ENCODE data around the gene SEBOX.
"Not testable (repeated sequence)": the region's sequence is repeated elsewhere in the genome, so short reads cannot be mapped to it uniquely, and the experiment has no call there.

SEBOX gene

DNA sequence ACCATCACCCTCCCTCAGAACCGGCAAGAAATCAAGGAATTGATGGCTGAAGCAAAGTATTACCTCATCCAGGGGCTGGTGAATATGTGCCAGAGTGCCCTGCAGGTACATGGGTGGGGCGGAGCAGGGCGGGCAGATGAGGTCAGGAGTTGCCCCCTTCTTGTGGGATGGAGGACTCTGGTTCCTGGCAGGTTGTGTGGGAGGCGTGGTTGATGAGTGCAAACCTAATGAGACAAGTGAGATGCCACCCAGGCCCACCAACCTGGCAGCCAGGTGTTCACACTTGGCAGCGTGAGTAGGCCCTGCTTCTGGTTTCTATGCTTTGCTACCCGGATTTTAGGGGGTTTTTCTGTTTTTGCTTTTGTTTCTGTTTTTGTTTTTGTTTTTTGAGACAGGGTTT lies 24.6 kb downstream of the SEBOX start:
- DNase-seq (ENCODE audit: low spot score) = no peak

DNA sequence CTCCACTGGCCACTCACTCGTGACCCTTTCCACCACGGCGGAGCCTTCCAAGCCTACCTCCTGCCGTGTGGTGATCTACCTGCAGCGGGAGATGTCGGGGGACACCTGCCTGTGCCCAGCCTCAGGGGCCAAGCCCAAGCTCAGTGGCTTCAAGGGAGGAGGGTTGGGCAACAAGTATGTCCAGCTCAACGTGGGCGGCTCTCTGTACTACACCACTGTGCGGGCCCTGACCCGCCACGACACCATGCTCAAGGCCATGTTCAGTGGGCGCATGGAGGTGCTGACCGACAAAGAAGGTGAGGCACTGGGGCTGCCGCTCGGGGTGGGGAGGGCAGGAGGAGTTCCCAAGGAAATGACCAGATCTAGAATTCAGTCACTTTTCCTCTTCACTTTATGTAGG lies 25.6 kb downstream of the SEBOX start:
- no peak for DNase-seq (ENCODE audit: low spot score)

DNA sequence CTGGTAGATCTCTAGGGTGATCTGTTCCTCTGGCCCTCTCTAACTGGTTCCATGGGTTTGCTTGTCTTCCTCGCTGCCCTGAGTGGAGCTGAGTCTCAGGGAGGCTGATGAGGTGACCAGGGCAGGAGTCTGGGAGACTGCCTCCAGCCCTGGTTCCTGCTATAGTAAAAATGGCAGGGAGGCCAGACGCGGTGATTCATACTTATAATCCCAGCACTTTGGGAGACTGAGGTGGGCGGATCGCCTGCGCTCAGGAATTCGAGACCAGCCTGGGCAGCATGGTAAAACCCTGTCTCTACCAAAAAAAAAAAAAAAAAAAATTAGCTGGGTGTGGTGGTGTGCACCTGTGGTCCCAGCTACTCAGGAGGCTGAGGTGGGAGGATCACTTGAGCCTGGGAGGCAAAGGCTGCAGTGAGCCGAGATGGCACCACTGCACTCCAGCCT lies 26.2 kb downstream of the SEBOX start:
- DNase-seq (ENCODE audit: low spot score) = not testable (repeated sequence)

DNA sequence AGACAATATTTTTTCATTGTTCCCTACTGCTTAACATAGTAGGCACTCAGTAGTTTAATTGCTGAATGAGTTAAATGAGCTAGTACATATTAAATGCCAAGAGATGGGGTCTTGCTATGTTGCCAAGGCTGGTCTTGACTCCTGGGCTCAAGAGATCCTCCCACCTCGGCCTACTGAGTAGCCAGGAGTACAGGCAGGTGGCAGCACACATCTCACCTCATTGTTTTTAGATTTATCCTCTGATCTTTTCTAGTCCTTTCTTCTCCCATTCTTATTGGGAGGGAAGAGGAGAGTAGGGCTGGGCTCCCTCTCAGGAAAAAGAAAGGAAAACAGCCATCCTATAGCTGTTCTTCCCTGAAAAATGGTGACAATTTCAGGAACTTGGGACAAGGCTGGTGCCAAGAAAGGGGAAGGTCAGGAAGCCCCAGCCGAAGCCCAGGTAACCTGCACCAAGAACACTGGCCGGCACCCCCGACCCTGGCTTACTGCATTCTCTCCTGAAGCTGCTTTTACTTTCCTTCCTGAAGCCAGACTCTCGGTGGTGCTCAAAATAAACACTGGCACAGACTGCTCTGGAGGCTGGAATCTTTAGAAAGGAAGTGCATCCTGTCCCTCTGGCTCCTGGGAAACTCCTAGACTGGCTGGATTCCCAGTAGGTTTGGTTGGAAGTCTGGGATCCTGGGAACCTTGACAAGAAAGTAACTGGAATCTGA lies 26.8 kb downstream of the SEBOX start:
- DNase-seq (ENCODE audit: low spot score) = no peak

DNA sequence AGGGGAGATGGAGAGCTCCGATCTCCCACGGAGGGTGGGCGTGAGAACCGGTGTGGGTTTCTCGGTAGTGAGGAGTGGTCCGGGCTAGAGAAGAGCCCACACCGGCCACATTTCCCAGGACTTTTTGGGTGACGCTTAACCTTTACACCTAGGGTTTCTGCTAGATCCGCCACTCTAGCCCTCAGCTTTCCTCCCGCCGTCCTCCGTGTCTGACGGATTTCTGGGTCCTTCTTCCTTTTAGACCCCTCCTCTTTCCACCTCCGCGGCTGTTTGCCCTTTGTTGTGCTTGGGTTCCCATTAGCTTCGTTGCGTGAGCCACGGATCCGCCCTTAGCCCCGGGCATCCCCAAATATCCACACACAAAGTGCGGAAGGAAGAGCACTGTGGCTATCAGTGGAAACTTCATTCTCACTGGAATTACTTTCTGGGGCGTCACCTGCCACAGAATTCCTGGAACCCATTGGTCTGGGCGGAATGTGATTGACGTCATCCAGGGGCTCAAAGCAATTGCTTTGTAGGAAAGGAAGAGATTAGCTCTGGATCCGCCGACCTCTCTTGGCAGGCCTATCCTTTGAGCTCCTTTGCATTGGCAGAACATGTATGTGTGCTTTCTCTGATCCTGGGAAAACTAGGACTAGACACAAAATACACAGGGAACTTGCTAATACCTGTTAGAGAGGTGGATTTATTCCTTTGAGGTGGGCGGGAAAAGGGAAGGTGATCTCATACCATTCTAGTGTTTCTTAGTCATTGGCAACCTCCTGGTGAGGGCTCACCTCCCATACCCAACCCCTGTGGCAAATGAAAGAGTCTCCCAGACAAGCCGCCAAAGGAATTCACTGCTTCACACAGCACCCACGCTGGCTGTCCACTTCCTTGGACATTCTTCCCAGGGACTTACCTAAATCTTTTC lies 28.8 kb downstream of the SEBOX start:
- DNase-seq (ENCODE audit: low spot score) = peak; percentile 45

DNA sequence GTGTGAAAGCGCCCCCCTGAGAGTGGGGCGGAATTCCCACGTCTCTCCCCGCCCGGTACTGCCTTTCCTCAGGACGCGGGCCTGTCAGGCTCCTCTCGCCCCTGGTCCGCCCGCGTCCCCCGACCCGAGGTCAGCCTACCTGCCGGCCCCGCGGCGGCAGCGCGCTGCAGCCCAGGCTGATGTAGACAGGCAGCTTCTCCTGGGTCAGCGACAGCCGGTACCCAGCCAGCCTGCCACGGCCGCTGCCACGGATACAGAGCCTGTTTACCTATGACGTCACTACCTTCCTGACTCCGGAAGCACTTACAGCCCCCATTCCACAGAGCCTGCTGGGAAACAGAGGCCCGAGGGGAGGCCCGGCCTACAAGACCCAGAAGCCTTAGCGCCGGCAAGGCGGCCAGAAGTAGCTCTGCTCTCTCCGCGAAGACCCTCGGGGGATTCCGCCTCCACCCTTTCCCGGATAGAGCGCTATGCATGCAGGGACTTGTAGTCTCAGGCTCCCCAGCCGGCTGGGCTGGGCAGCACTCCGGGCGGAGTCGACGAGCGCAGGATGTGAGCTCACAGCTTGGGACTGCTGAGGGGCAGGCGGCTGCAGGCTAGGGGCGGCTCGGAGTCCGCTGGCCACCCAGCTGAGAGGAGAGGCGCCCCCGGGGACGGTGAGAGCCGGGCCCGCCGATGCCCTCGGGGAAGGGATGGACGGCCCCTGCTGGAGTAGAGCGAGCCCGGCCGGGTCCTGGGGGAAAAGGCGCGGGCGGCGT lies 29.6 kb downstream of the SEBOX start, which contains the start of the genes IFT20 and TNFAIP1:
Gene IFT20, minus strand, starts transcription at position 272 of the 758 bp plus-strand sequence. CDS start 3,487 bp downstream, outside the sequence.
Gene TNFAIP1, plus strand, starts transcription at position 561 of the 758 bp plus-strand sequence. CDS start 3,761 bp downstream, outside the sequence.
- DNase-seq (ENCODE audit: low spot score) = peak; percentile 99

DNA sequence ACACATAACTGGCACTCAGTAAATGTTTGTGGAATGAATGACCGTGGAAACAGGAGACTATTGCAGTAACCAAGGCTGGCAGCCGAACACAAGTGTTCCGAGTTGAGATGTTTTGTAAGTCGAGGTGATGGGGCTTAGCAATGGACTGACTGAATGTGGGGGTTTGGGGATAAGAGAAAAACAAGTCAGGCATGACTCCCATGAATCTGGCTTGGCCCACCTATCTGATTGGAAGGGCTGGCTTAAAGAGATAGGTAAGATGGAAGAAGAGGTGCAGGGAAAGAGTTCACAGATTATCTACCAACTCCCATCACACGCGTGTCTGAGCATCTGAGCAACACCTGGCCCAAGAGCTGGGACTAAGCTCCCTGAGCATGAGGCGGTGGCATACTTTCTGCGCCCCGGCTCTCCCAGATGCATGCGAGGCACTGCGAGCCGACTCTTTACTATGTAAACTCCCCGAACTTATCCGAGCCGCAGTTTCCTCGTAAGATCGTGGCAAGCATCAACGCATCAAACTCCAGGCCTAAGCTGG lies 30.3 kb downstream of the SEBOX start:
- no peak for DNase-seq (ENCODE audit: low spot score)

DNA sequence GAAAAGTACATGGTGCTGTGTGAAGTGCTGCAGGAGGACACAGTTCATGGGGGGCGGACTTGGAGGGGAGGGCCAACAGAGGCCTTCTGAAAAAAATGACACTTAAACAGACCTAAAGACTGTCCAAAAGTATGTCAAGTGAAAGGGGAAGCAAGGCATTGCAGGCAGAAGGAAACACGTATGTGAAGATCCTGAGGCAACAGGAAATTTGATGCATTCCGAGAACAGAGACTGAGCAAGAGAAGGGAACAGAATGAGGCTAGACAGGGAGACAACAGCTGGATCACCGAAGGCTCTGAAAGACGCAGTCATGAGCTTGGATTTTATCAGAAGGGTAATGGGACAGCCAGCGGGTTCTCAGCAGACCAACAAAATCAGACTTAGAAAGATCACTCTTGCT lies 30.8 kb downstream of the SEBOX start:
- no peak for DNase-seq (ENCODE audit: low spot score)

DNA sequence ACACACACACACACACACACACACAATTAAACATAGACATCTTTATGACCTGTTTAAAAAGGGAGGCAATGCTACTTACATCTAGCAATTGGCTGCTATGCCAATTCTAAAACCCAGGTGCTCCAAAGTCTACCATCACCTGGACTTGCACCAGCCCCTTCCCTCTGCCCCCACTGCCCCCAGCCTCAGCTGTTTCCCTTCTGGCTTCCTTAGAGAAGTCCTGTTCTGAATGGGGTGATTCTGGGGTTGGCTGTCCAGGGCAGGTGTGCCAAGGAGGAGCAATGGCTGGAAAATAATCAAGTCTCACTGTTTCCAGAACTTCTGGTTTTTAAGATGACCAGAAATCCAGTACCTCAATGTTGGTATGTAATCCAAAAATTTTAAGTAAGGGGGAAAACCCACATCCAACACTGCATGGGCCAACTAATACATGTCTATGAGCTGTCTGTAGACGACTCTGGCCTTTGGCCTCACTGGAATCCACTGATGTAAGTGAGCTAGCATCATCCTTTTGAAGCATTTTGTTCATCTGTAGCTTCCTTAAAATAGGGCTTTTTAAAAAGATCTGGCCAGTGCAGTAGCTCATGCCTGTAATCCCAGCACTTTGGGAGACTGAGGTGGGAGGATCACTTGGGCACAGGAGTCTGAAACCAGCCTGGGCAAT lies 31.8 kb downstream of the SEBOX start:
- no peak for DNase-seq (ENCODE audit: low spot score)

DNA sequence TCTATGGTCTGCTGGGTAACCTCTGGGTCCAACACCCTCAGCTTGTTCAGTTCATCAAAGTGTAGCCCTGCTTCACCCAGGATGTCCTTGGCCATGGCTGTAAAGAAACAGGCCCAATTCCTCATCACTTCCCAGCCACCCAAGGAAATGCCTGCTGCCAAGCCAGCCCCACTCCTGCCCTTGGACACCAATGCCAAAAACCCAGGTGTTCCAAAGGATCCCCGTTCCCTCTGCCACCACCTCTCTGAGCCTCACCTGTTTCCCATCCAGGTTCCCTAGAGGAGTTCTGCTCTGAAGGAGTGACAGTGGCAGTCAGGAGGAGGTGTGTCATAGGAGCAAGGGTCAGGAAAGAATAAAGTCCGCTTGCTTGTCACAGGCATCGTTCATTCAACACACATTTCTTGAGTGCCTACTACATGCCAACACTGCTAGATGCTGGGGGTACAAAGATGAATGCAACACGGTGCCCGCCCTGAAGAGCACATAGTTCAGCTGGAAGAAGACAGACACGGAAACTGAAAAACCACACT lies 33.0 kb downstream of the SEBOX start:
- DNase-seq (ENCODE audit: low spot score) = no peak

DNA sequence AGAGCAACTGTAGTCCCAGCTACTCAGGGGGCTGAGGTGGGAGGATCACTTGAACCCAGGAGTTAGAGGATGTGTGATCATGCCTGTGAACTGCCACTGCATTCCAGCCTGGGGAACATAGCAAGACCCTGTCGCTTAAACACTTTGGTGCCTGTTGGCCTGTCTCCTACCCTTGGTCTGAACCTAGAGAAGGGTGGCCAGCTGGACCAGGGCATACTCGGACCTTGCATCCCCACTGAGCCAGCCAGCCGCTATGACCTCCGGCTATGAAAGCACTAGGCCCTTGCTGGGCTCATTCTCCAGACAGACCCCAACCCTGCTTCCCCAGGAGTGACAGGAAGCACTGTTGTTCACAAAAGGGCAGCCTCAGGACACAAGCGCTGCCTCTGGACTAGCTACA lies 34.3 kb downstream of the SEBOX start:
- no peak for DNase-seq (ENCODE audit: low spot score)

DNA sequence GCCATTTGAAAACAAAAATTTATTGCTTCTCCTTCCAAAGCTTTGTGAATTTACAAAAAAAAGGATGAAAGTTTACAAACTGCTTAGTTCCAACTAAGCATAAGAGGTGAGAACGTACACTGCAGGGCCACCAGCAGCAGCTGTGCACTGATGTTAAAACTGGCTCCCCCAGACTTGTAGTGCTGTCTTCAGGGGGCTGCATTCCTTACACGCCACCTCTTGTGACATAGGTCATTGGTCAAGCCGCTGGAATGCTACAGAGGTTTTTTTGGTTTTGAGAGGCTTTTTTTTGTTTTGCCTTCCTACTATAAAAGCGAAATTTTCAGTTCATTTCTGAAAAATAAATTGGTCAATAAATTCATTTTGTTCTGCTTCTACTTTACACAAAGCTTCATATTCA lies 36.7 kb downstream of the SEBOX start:
- DNase-seq (ENCODE audit: low spot score) = no peak

DNA sequence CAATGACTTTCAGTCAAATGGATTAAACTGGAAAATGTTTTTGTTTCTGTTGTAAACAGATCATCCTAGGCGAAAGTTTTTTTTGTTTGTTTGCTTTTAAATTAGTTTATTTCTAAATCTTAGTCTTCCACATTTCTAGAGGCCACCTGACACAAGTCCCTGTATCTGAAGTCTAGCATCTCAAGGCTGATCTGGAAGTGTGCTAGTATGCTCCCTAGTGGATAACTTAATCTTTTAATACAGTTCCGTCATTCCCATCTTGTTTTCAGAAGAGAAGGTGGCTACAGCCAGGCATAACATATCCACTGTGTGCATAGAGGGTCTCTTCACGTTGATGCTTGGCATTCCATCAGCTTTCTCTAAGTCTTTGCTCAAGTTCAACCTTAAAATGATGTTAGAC lies 37.3 kb downstream of the SEBOX start:
- no peak for DNase-seq (ENCODE audit: low spot score)

DNA sequence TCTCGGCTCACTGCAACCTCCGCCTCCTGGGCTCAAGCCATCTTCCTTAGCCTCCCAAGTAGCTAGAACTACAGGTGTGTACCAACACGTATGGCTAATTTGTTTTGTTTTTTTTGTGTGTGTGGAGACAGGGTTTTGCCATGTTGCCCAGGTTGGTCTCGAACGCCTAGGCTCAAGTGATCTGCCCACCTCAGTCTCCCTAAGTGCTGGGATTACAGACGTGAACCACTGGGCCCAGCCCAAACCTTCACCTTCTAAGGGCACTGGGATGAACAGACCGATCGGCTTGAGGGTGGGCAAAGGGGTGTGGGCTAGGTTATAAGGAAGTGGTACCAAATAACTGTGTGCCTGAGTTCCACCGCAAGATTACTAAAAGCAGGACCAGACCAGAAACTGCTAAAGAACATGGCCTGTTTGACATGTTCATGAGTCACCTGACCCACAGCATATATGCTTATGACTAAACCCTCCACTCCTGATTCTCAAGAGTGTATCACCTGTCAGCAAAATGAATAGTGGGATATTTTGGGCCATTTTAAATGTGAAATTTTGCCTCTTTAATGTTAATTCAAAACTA lies 37.9 kb downstream of the SEBOX start:
- no peak for DNase-seq (ENCODE audit: low spot score)

DNA sequence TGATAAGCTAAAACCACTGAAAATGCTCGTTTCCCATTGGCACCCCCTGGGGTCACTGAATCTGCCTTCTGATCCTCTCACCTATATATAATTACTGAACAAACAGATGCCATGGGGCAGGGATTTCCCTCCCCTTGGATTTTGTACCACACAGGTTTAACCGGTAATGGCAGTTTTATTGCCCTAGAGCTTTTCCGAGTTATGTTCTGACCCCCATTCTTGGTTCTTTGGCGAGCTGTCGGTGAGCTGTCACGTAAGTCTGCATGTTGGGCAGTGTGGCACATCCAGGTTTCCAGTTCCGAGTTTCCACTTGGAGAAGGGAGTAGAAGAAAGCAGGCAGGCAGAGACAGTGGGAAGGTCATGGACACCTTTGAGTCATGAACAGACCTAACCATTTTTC lies 38.9 kb downstream of the SEBOX start:
- no peak for DNase-seq (ENCODE audit: low spot score)

DNA sequence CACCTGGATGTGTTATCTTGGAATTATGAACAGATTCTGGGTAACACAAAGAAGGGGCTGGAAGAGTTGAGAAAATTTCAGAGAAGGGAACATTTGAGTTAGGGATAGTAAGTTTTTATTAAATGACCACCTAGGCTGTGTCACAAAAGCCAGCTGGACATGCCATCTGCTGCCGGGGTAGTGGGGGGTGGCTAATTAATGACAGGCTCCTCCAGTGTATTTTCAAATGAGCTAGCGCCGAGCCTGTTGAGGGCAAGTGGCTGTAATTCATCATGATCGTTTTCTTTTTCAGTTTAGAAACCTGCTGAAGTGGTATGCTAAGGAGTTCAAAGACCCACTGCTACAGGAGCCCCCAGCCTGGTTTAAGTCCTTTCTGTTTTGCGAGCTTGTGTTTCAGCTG lies 39.8 kb downstream of the SEBOX start:
- no peak for DNase-seq (ENCODE audit: low spot score)

DNA sequence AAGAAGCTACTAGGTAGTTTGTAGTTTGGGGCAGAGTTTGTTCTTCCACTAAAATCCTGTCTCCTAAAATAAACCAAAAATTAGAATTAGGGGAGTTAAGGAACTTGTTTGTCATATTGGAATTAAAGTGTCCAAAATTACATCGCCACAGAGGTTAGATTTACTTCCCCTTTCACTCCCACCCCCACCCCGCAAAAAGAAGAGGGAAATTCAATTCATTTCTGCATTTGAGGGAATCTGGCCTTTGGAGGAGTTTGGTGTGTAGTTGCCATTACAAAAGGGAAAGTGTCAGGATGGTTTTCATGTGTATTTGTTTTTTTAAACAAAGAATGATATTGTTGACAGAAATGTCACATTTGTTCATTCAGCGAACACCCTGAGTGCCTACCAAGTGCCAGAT lies 40.2 kb downstream of the SEBOX start:
- DNase-seq (ENCODE audit: low spot score) = no peak

DNA sequence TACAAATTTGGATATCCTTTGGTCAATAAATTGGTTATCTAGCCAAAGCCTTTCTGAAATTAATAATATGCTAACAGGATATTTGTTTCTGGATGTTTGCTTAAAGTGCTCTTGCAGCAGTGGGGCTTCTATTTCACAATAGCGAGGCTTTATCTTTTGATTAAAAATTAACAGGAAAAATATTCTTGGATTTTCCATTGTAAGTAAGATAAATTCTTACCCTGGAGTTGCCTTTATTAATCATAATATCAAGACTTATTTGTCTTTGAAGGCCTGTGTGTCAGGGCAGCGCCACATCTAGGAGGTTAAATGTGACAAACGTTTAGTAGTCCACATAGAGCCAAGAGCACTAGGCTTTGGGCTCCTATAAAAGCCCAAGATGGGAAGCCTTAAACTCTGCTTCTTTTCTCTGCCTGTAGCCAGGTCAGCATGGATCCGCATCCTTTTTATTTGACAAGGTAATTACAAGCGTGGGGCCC lies 40.7 kb downstream of the SEBOX start:
- DNase-seq (ENCODE audit: low spot score) = no peak

DNA sequence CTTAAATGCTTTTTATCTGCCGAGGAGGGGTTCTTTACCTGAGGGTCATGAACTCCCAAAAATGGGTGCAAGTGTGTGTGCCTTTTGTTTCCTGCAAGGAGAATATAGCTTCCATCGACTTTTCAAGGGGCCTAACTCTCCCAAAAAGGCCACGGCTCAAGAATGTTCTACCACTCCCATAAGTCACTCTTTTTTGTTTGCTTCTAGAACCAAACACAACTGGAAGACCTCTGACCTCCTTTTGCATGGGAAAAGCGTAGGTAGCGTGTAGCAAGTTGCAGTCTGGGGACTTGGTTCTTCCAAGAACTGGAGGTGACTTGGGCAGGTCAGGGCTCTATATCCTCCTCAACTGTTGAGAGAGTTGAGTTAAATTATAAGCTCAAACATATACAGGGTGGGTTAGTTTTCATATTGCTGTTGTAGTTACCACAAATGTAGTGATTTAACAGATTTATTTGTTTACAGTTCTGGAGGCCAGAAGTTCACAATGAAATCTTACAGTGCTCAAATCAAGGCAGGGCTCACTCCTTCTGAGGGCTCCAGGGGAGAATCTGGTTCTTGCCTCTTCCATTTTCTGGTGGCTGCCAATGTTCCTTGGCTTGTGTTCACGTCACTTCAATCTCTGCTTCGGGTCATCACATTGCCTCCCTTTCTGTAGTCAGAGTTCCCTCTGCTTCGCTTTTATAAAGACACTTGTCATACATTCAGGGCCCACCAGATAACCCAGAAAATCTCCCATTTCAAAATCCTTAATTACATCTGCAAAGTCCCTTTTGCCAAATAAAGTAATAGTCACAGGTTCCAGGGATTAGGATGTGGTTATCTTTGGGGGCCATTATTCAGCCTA lies 44.6 kb downstream of the SEBOX start:
- DNase-seq (ENCODE audit: low spot score) = no peak

DNA sequence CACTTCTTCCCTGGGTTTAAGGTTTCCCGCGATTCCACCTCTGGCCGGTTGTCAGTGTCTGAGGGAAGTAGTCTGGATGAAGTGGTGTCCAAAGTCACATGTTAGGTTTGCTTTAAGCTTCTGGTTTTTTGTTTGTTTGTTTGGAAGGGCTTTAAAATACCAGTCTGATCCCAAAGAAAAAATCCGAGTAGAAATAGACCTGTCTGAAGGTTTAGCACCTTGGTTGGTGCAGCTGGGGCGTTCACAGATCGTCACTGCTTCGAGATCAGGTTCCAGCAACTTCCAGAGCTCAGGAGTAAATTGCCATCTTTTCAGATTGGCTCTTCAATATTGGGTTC lies 45.4 kb downstream of the SEBOX start:
- DNase-seq (ENCODE audit: low spot score) = no peak

Data from Ammon's horn (tissue), 1 donor.